Suprapubic skin (tissue), 4 donors: Measurements from ENCODE around the gene TAOK2. TPM values are rescaled to one million over a fixed set of nuclear protein-coding genes. Genes with fewer than 3 reads are reported as not detected.

ENCODE experiments used
- DNase-seq, 2 donors: peaks; one replicate each; pipeline ENCODE4 v3.0.0-alpha.2; 2019; ENCODE audit warnings: low spot score in 2 of 2
- H3K27ac ChIP-seq: fragments of 200-600 bp; sonication (generic); one replicate; pipeline ENCODE4 v1.5.1; 2019
- H3K27me3 ChIP-seq: fragments of 200-600 bp; sonication (generic); one replicate; pipeline ENCODE4 v1.5.1; 2019
- H3K36me3 ChIP-seq: fragments of 200-600 bp; sonication (generic); one replicate; pipeline ENCODE4 v1.5.1; 2019
- H3K4me1 ChIP-seq: fragments of 200-600 bp; sonication (generic); one replicate; pipeline ENCODE4 v1.5.1; 2019
- H3K4me3 ChIP-seq: fragments of 200-600 bp; sonication (generic); one replicate; pipeline ENCODE4 v1.5.1; 2019; ENCODE audit warnings: mild to moderate bottlenecking
- H3K9me3 ChIP-seq: fragments of 200-600 bp; sonication (generic); one replicate; pipeline ENCODE4 v1.5.1; 2019
- CTCF ChIP-seq, 2 donors: fragments of 200-600 bp in 1 of 2; fragments of 450-650 bp in 1 of 2; sonication (generic) in 1 of 2; IDR thresholded peaks; one replicate each; pipeline ENCODE4 v1.5.1; 2016 to 2019; ENCODE audit warnings: antibody characterized with exemption in 2 of 2, mild to moderate bottlenecking in 1 of 2, moderate library complexity in 1 of 2
- EP300 ChIP-seq: sonication (generic); formaldehyde crosslinking; IDR thresholded peaks from one replicate; pipeline ENCODE4 v1.6.1; 2017; ENCODE audit warnings: antibody characterized with exemption
- POLR2A ChIP-seq, 2 donors: fragments of 450-650 bp; IDR thresholded peaks; one replicate each; pipeline ENCODE4 v1.6.1; 2017; ENCODE audit warnings: antibody characterized with exemption in 2 of 2, mild to moderate bottlenecking in 2 of 2, moderate library complexity in 2 of 2
- POLR2AphosphoS5 ChIP-seq, 3 donors: sonication (generic); formaldehyde crosslinking; IDR thresholded peaks; one replicate each; pipeline ENCODE4 v1.6.1; 2017; ENCODE audit warnings: antibody characterized with exemption in 3 of 3
- WGBS: methylation state at CpG from one replicate; pipeline ENCODE4 v1.1.5; 2018; 5-methylcytosine and 5-hydroxymethylcytosine counted together
- total RNA-seq, 4 donors: library from RNA; depleted of rRNA; stranded (reverse); fragments of >200 nt; gene quantifications; one replicate each; pipeline ENCODE4 v1.1.0, GENCODE V29; 2016

Gene TAOK2
- total RNA-seq, 4 donors from 2014 or later, result 29.1 to 54.4 (median 39.1) TPM

- Histone ChIP-seq H3K27me3 (no peaks in the 10 kb centered on the region), H3K9me3 (no peaks in the 10 kb centered on the region), H3K4me1 (peaks cover 12% of the 10 kb centered on the region), H3K36me3 (no peaks in the 10 kb centered on the region), H3K4me3 (peak within 1 kb of the TSS; percentile 85), H3K27ac (peak within 1 kb of the TSS; percentile 91)
- peak; percentile 90 to 93 for DNase-seq
- TF ChIP-seq POLR2AphosphoS5 (IDR thresholded peaks at IDR 0.05), result no peak
- TF ChIP-seq POLR2A (IDR thresholded peaks at IDR 0.05), result peak in 1 of 2 donors; percentile 12
- TF ChIP-seq CTCF (IDR thresholded peaks at IDR 0.05), result peak; percentile 28 to 61
- TF ChIP-seq EP300, result no peak
- WGBS, result 0% methylated on average over 19 of the region's 75 CpGs
These were observed 12.0 kb upstream of the TAOK2 start, which contains the start of gene TMEM219 for GRCh38 chr16:29961479-29962343. TMEM219 (plus strand) TSS chr16:29962079; CDS start chr16:29963144, 1,065 bp downstream.

- 3% methylated on average over 18 of the region's 18 CpGs for WGBS
- Histone ChIP-seq H3K27me3 (no peaks in the 10 kb centered on the region), H3K27ac (peak overlapping the region; percentile 91), H3K36me3 (no peaks in the 10 kb centered on the region), H3K4me1 (peaks cover 12% of the 10 kb centered on the region), H3K9me3 (no peaks in the 10 kb centered on the region), H3K4me3 (peak overlapping the region; percentile 85)
- DNase-seq, result no peak
- TF ChIP-seq EP300 (no peak), POLR2AphosphoS5 (IDR thresholded peaks at IDR 0.05) (no peak), POLR2A (IDR thresholded peaks at IDR 0.05) (no peak), CTCF (IDR thresholded peaks at IDR 0.05) (no peak)
These were observed 11.2 kb upstream of the TAOK2 start for GRCh38 chr16:29962344-29962994.

GRCh38 chr16:29963021-29963743 is 10.5 kb upstream of the TAOK2 start:
- 85% methylated on average over 14 of the region's 14 CpGs for WGBS
- no peak for DNase-seq
- no peaks in the 10 kb centered on the region for H3K27me3 ChIP-seq
- H3K4me1 ChIP-seq, result peaks cover 12% of the 10 kb centered on the region
- no peak for TF ChIP-seq POLR2AphosphoS5 (IDR thresholded peaks at IDR 0.05)
- TF ChIP-seq EP300, result no peak
- no peak for TF ChIP-seq CTCF (IDR thresholded peaks at IDR 0.05)
- TF ChIP-seq POLR2A (IDR thresholded peaks at IDR 0.05), result no peak
- H3K4me3 ChIP-seq, result peak overlapping the region; percentile 85
- H3K9me3 ChIP-seq, result no peaks in the 10 kb centered on the region
- peak overlapping the region; percentile 91 for H3K27ac ChIP-seq
- peaks cover 5% of the 10 kb centered on the region for H3K36me3 ChIP-seq

- H3K36me3 ChIP-seq, result peaks cover 35% of the 10 kb centered on the region
- TF ChIP-seq POLR2AphosphoS5 (IDR thresholded peaks at IDR 0.05), result no peak
- TF ChIP-seq CTCF (IDR thresholded peaks at IDR 0.05), result no peak
- no peak for TF ChIP-seq POLR2A (IDR thresholded peaks at IDR 0.05)
- TF ChIP-seq EP300, result no peak
- no peak overlapping the region for H3K4me3 ChIP-seq
- 94% methylated on average over 4 of the region's 4 CpGs for WGBS
- no peaks in the 10 kb centered on the region for H3K9me3 ChIP-seq
- no peak overlapping the region for H3K27ac ChIP-seq
- no peak for DNase-seq
- peaks cover 4% of the 10 kb centered on the region for H3K4me1 ChIP-seq
- no peaks in the 10 kb centered on the region for H3K27me3 ChIP-seq
These were observed 5.5 kb upstream of the TAOK2 start for GRCh38 chr16:29968205-29968604.
